ENCODE data around the gene SH3PXD2A. TPM values are rescaled to one million over a fixed set of nuclear protein-coding genes. Genes with fewer than 3 reads are reported as not detected.

The SH3PXD2A gene
- total RNA-seq, 5 donors from 2014 or later (not counting 1 experiment from before 2014, with no cell fraction given): 5.8 to 11.8 (median 9.8) TPM

- WGBS (ENCODE audit: insufficient coverage): 100% methylated on average over 3 of the region's 7 CpGs
- peaks cover 73% of the 10 kb centered on the region for H3K36me3 Mint-ChIP-seq
- peaks cover 0 to 2% (median 0%) of the 10 kb centered on the region in 3 donors for H3K4me1 Mint-ChIP-seq
- POLR2A ChIA-PET: no interaction called here
- no peaks in the 10 kb centered on the region for H3K9me3 Mint-ChIP-seq
- H3K4me3 ChIP-seq (ENCODE audit: control insufficient read depth in 1 of 2, extremely low read depth in 1 of 2, low read length in 1 of 2): no peak overlapping the region
- no peaks in the 10 kb centered on the region for H3K27me3 ChIP-seq (replicated peaks in 1 of 2; ENCODE audit: control insufficient read depth in 2 of 2, extremely low read depth in 1 of 2, insufficient read depth in 2 of 2, low read length in 1 of 2)
- CTCF ChIA-PET: no interaction called here
- H3K27ac ChIP-seq (ENCODE audit: low read length): no peak overlapping the region
- H3K9me3 ChIP-seq: no peaks in the 10 kb centered on the region
- peak overlapping the region in 1 of 2 donors; percentile 39 for H3K27ac Mint-ChIP-seq
- H3K27me3 Mint-ChIP-seq: no peaks in the 10 kb centered on the region
- H3K36me3 ChIP-seq (ENCODE audit: control insufficient read depth in 2 of 2, extremely low read depth in 1 of 2, insufficient read depth in 1 of 2, low read length in 1 of 2): peaks cover 11 to 85% of the 10 kb centered on the region in 2 donors
- DNase-seq: no peak
- H3K4me1 ChIP-seq (ENCODE audit: control insufficient read depth in 1 of 2, extremely low read depth in 1 of 2, insufficient read depth in 2 of 2, low read length in 2 of 2): peaks cover 0 to 3% of the 10 kb centered on the region in 2 experiments
- no peak overlapping the region for H3K4me3 Mint-ChIP-seq
- no peak for ATAC-seq (replicated peaks in 1 of 4)
Measured at GRCh38 chr10:103879831-103880230, 24.5 kb upstream of the SH3PXD2A start.

- no peak overlapping the region for H3K27ac Mint-ChIP-seq
- DNase-seq: no peak
- peaks cover 0 to under 1% (median 0%) of the 10 kb centered on the region in 3 donors for H3K4me1 Mint-ChIP-seq
- Histone ChIP-seq H3K9me3 (no peaks in the 10 kb centered on the region), H3K4me1 (ENCODE audit: control insufficient read depth in 1 of 2, extremely low read depth in 1 of 2, insufficient read depth in 2 of 2, low read length in 2 of 2) (peaks cover 0 to under 1% of the 10 kb centered on the region in 2 experiments), H3K4me3 (ENCODE audit: control insufficient read depth in 1 of 2, extremely low read depth in 1 of 2, low read length in 1 of 2) (no peak overlapping the region), H3K36me3 (ENCODE audit: control insufficient read depth in 2 of 2, extremely low read depth in 1 of 2, insufficient read depth in 1 of 2, low read length in 1 of 2) (peaks cover 11 to 82% of the 10 kb centered on the region in 2 donors), H3K27ac (ENCODE audit: low read length) (no peak overlapping the region), H3K27me3 (replicated peaks in 1 of 2; ENCODE audit: control insufficient read depth in 2 of 2, extremely low read depth in 1 of 2, insufficient read depth in 2 of 2, low read length in 1 of 2) (no peaks in the 10 kb centered on the region)
- WGBS (ENCODE audit: insufficient coverage): 87% methylated on average over 9 of the region's 9 CpGs
- H3K4me3 Mint-ChIP-seq: no peak overlapping the region
- ChIA-PET CTCF (no interaction called here), POLR2A (no interaction called here)
- H3K36me3 Mint-ChIP-seq: peaks cover 75% of the 10 kb centered on the region
- H3K27me3 Mint-ChIP-seq: no peaks in the 10 kb centered on the region
- H3K9me3 Mint-ChIP-seq: no peaks in the 10 kb centered on the region
- ATAC-seq (replicated peaks in 1 of 4): no peak
Measured at GRCh38 chr10:103879409-103879808, 24.0 kb upstream of the SH3PXD2A start.

- no peaks in the 10 kb centered on the region for H3K9me3 Mint-ChIP-seq
Measured at GRCh38 chr10:103877861-103878260, 22.5 kb upstream of the SH3PXD2A start.

GRCh38 chr10:103876155-103876554 is 20.8 kb upstream of the SH3PXD2A start:
- H3K27ac Mint-ChIP-seq: no peak overlapping the region
- ATAC-seq (replicated peaks in 1 of 4): no peak
- Histone ChIP-seq H3K27ac (ENCODE audit: low read length) (no peak overlapping the region), H3K27me3 (replicated peaks in 1 of 2; ENCODE audit: control insufficient read depth in 2 of 2, extremely low read depth in 1 of 2, insufficient read depth in 2 of 2, low read length in 1 of 2) (no peaks in the 10 kb centered on the region), H3K36me3 (ENCODE audit: control insufficient read depth in 2 of 2, extremely low read depth in 1 of 2, insufficient read depth in 1 of 2, low read length in 1 of 2) (peaks cover 11 to 70% of the 10 kb centered on the region in 2 donors), H3K4me3 (ENCODE audit: control insufficient read depth in 1 of 2, extremely low read depth in 1 of 2, low read length in 1 of 2) (no peak overlapping the region), H3K9me3 (no peaks in the 10 kb centered on the region), H3K4me1 (ENCODE audit: control insufficient read depth in 1 of 2, extremely low read depth in 1 of 2, insufficient read depth in 2 of 2, low read length in 2 of 2) (no peaks in the 10 kb centered on the region)
- H3K36me3 Mint-ChIP-seq: peaks cover 59% of the 10 kb centered on the region
- no peak for DNase-seq
- 86% methylated on average over 3 of the region's 5 CpGs for WGBS (ENCODE audit: insufficient coverage)
- ChIA-PET CTCF (interaction anchor here in 1 of 2 donors (0.6 to 0.7 kb wide), 2 partner anchors 123 to 660 kb away, joined by 3 to 6 read pairs; no protein-coding TSS in a partner anchor), POLR2A (interaction anchor here (0.7 kb wide), 3 partner anchors 10 to 255 kb away, joined by 3 to 5 read pairs (median 4); no protein-coding TSS in a partner anchor)
- no peaks in the 10 kb centered on the region for H3K27me3 Mint-ChIP-seq
- no peaks in the 10 kb centered on the region for H3K9me3 Mint-ChIP-seq
- H3K4me1 Mint-ChIP-seq: no peaks in the 10 kb centered on the region
- no peak overlapping the region for H3K4me3 Mint-ChIP-seq

More at GRCh38 chr10:103877861-103878260, 22.5 kb upstream of the SH3PXD2A start:
- H3K27ac ChIP-seq (ENCODE audit: low read length): no peak overlapping the region
- CTCF ChIA-PET: no interaction called here
- H3K36me3 ChIP-seq (ENCODE audit: control insufficient read depth in 2 of 2, extremely low read depth in 1 of 2, insufficient read depth in 1 of 2, low read length in 1 of 2): peaks cover 11 to 73% of the 10 kb centered on the region in 2 donors
- no peak for DNase-seq
- H3K4me3 Mint-ChIP-seq: no peak overlapping the region
- POLR2A ChIA-PET: no interaction called here
- no peaks in the 10 kb centered on the region for H3K9me3 ChIP-seq
- H3K4me1 ChIP-seq (ENCODE audit: control insufficient read depth in 1 of 2, extremely low read depth in 1 of 2, insufficient read depth in 2 of 2, low read length in 2 of 2): no peaks in the 10 kb centered on the region
- H3K27me3 Mint-ChIP-seq: no peaks in the 10 kb centered on the region
- ATAC-seq (replicated peaks in 1 of 4): no peak
- no peak overlapping the region for H3K27ac Mint-ChIP-seq
- H3K4me1 Mint-ChIP-seq: no peaks in the 10 kb centered on the region
- H3K27me3 ChIP-seq (replicated peaks in 1 of 2; ENCODE audit: control insufficient read depth in 2 of 2, extremely low read depth in 1 of 2, insufficient read depth in 2 of 2, low read length in 1 of 2): no peaks in the 10 kb centered on the region
- 100% methylated on average over 1 of the region's 1 CpG for WGBS (ENCODE audit: insufficient coverage)
- H3K36me3 Mint-ChIP-seq: peaks cover 70% of the 10 kb centered on the region
- H3K4me3 ChIP-seq (ENCODE audit: control insufficient read depth in 1 of 2, extremely low read depth in 1 of 2, low read length in 1 of 2): no peak overlapping the region

- Histone ChIP-seq H3K27me3 (replicated peaks in 1 of 2; ENCODE audit: control insufficient read depth in 2 of 2, extremely low read depth in 1 of 2, insufficient read depth in 2 of 2, low read length in 1 of 2) (no peaks in the 10 kb centered on the region), H3K36me3 (ENCODE audit: control insufficient read depth in 2 of 2, extremely low read depth in 1 of 2, insufficient read depth in 1 of 2, low read length in 1 of 2) (peaks cover 9 to 55% of the 10 kb centered on the region in 2 donors), H3K4me1 (ENCODE audit: control insufficient read depth in 1 of 2, extremely low read depth in 1 of 2, insufficient read depth in 2 of 2, low read length in 2 of 2) (no peaks in the 10 kb centered on the region), H3K4me3 (ENCODE audit: control insufficient read depth in 1 of 2, extremely low read depth in 1 of 2, low read length in 1 of 2) (no peak overlapping the region), H3K9me3 (no peaks in the 10 kb centered on the region), H3K27ac (ENCODE audit: low read length) (no peak overlapping the region)
- Mint-ChIP-seq H3K4me1 (no peaks in the 10 kb centered on the region), H3K27me3 (no peaks in the 10 kb centered on the region), H3K9me3 (no peaks in the 10 kb centered on the region), H3K4me3 (no peak overlapping the region), H3K27ac (no peak overlapping the region), H3K36me3 (peaks cover 45% of the 10 kb centered on the region)
- ChIA-PET CTCF (no interaction called here), POLR2A (no interaction called here)
- 85% methylated on average over 4 of the region's 6 CpGs for WGBS (ENCODE audit: insufficient coverage)
- ATAC-seq (replicated peaks in 1 of 4) (no peak), DNase-seq (no peak)
Measured at GRCh38 chr10:103874730-103875129, 19.4 kb upstream of the SH3PXD2A start.

GRCh38 chr10:103872137-103872931 is 17.0 kb upstream of the SH3PXD2A start:
- H3K9me3 ChIP-seq: no peaks in the 10 kb centered on the region
- Mint-ChIP-seq H3K36me3 (peaks cover 30% of the 10 kb centered on the region), H3K27me3 (no peaks in the 10 kb centered on the region), H3K4me1 (no peaks in the 10 kb centered on the region), H3K27ac (no peak overlapping the region), H3K4me3 (no peak overlapping the region), H3K9me3 (no peaks in the 10 kb centered on the region)
- 92% methylated on average over 15 of the region's 16 CpGs for WGBS (ENCODE audit: insufficient coverage)
- H3K4me3 ChIP-seq (ENCODE audit: control insufficient read depth in 1 of 2, extremely low read depth in 1 of 2, low read length in 1 of 2): no peak overlapping the region
- ATAC-seq (replicated peaks in 1 of 4) (no peak), DNase-seq (no peak)
- no peak overlapping the region for H3K27ac ChIP-seq (ENCODE audit: low read length)
- POLR2A ChIA-PET: no interaction called here
- no peaks in the 10 kb centered on the region for H3K4me1 ChIP-seq (ENCODE audit: control insufficient read depth in 1 of 2, extremely low read depth in 1 of 2, insufficient read depth in 2 of 2, low read length in 2 of 2)
- no peaks in the 10 kb centered on the region for H3K27me3 ChIP-seq (replicated peaks in 1 of 2; ENCODE audit: control insufficient read depth in 2 of 2, extremely low read depth in 1 of 2, insufficient read depth in 2 of 2, low read length in 1 of 2)
- CTCF ChIA-PET: interaction anchor here in 1 of 2 donors (0.6 kb wide), 1 partner anchor 473 kb away, joined by 5 read pairs; no protein-coding TSS in a partner anchor
- H3K36me3 ChIP-seq (ENCODE audit: control insufficient read depth in 2 of 2, extremely low read depth in 1 of 2, insufficient read depth in 1 of 2, low read length in 1 of 2): peaks cover 0 to 31% of the 10 kb centered on the region in 2 donors

Data from T-cell (primary cell).